Mesenchymal stem cell (in vitro differentiated cells and primary cell): ENCODE data around the gene PNMA8C.
A peak's percentile ranks its signal among the peaks of the same experiment; 100 is the strongest.

ENCODE experiments used
- DNase-seq: peaks from one replicate; pipeline ENCODE4 v3.0.0-alpha.2; 2013
- H2AFZ ChIP-seq: one replicate; pipeline ENCODE4 v1.6.1; 2013; ENCODE audit warnings: low read depth, mild to moderate bottlenecking, control low read depth, inconsistent platforms, low read length, moderate library complexity
- H2AK5ac ChIP-seq: 2 replicates; pipeline ENCODE4 v1.6.1; 2013; ENCODE audit warnings: low read length, moderate library complexity, mild to moderate bottlenecking, inconsistent platforms; ENCODE audit not compliant: severe bottlenecking
- H2BK120ac ChIP-seq: one replicate; pipeline ENCODE4 v1.6.1; 2013; ENCODE audit warnings: low read depth, mild to moderate bottlenecking, inconsistent platforms, low read length, moderate library complexity
- H2BK12ac ChIP-seq, 2 experiments: one replicate each; pipeline ENCODE4 v1.6.1; 2013; ENCODE audit warnings: inconsistent platforms in 2 of 2, low read length in 2 of 2, mild to moderate bottlenecking in 2 of 2, moderate library complexity in 2 of 2, control low read depth in 1 of 2
- H2BK15ac ChIP-seq: one replicate; pipeline ENCODE4 v1.6.1; 2013; ENCODE audit warnings: mild to moderate bottlenecking, low read depth, inconsistent platforms; ENCODE audit not compliant: poor library complexity, severe bottlenecking
- H2BK5ac ChIP-seq: 2 replicates; pipeline ENCODE4 v1.6.1; 2013; ENCODE audit warnings: low read depth, mild to moderate bottlenecking, low read length, control low read depth, inconsistent platforms; ENCODE audit not compliant: poor library complexity, severe bottlenecking
- H3K14ac ChIP-seq, 2 experiments: one replicate each; pipeline ENCODE4 v1.6.1; 2013; ENCODE audit warnings: inconsistent platforms in 2 of 2, low read length in 2 of 2, control low read depth in 1 of 2, mild to moderate bottlenecking in 1 of 2, moderate library complexity in 1 of 2
- H3K18ac ChIP-seq, 2 experiments: one replicate each; pipeline ENCODE4 v1.6.1; 2013; ENCODE audit warnings: inconsistent platforms in 2 of 2, low read length in 2 of 2, control low read depth in 1 of 2, low read depth in 1 of 2, mild to moderate bottlenecking in 1 of 2
- H3K23ac ChIP-seq, 2 experiments: one replicate each; pipeline ENCODE4 v1.6.1; 2013; ENCODE audit warnings: inconsistent platforms in 2 of 2, low read length in 2 of 2, mild to moderate bottlenecking in 2 of 2, moderate library complexity in 2 of 2, control low read depth in 1 of 2
- H3K27ac ChIP-seq: 2 replicates; pipeline ENCODE4 v1.5.1; 2013; ENCODE audit warnings: mild to moderate bottlenecking, moderate library complexity, low read length, control low read depth, inconsistent platforms; ENCODE audit not compliant: poor library complexity, severe bottlenecking
- H3K27me3 ChIP-seq, 2 experiments: 2 replicates each; pipeline versions ENCODE4 v1.6.1 to v1.7.0; 2013; ENCODE audit warnings: low read length in 2 of 2, mild to moderate bottlenecking in 2 of 2, moderate library complexity in 2 of 2, control low read depth in 1 of 2, inconsistent platforms in 1 of 2; ENCODE audit not compliant: control insufficient read depth in 1 of 2, insufficient read depth in 1 of 2
- H3K36me3 ChIP-seq, 2 experiments: 2 replicates each; pipeline versions ENCODE4 v1.6.1 to v1.7.0; 2013; ENCODE audit warnings: low read length in 2 of 2, control low read depth in 1 of 2, inconsistent platforms in 1 of 2, low read depth in 1 of 2, mild to moderate bottlenecking in 1 of 2; ENCODE audit not compliant: insufficient read depth in 2 of 2, control insufficient read depth in 1 of 2
- H3K4ac ChIP-seq, 2 experiments: one replicate each; pipeline ENCODE4 v1.6.1; 2013; ENCODE audit warnings: inconsistent platforms in 2 of 2, low read length in 2 of 2, mild to moderate bottlenecking in 2 of 2, moderate library complexity in 2 of 2, control low read depth in 1 of 2, low read depth in 1 of 2
- H3K4me1 ChIP-seq: 2 replicates; pipeline ENCODE4 v1.6.1; 2013; ENCODE audit warnings: low read depth, low read length, control low read depth; ENCODE audit not compliant: control insufficient read depth, insufficient read depth
- H3K4me2 ChIP-seq: 2 replicates; pipeline ENCODE4 v1.6.1; 2013; ENCODE audit warnings: low read length, mild to moderate bottlenecking, inconsistent platforms; ENCODE audit not compliant: poor library complexity, severe bottlenecking
- H3K4me3 ChIP-seq, 2 experiments: 2 replicates each; pipeline versions ENCODE4 v1.5.1 to v1.7.0; 2013; ENCODE audit warnings: low read length in 2 of 2, mild to moderate bottlenecking in 2 of 2, control low read depth in 1 of 2, low read depth in 1 of 2; ENCODE audit not compliant: insufficient read depth in 1 of 2
- H3K79me1 ChIP-seq: replicated peaks from 2 replicates; pipeline ENCODE4 v1.6.1; 2013; ENCODE audit warnings: mild to moderate bottlenecking, control low read depth, low read length, inconsistent platforms; ENCODE audit not compliant: poor library complexity, severe bottlenecking
- H3K9ac ChIP-seq: 2 replicates; pipeline ENCODE4 v1.7.0; 2013; ENCODE audit warnings: mild to moderate bottlenecking, low read length, moderate library complexity
- H3K9me3 ChIP-seq: 2 replicates; pipeline ENCODE4 v1.7.0; 2013; ENCODE audit warnings: mild to moderate bottlenecking, low read length; ENCODE audit not compliant: control insufficient read depth
- H4K8ac ChIP-seq: one replicate; pipeline ENCODE4 v1.6.1; 2013; ENCODE audit warnings: inconsistent platforms, mild to moderate bottlenecking, low read length, moderate library complexity
- H4K91ac ChIP-seq: one replicate; pipeline ENCODE4 v1.6.1; 2013; ENCODE audit warnings: mild to moderate bottlenecking, low read length, inconsistent platforms
- WGBS: methylation state at CpG from one replicate; pipeline ENCODE4 v1.1.7; 2013; ENCODE audit warnings: mixed read lengths; 5-methylcytosine and 5-hydroxymethylcytosine counted together

The PNMA8C gene

DNA sequence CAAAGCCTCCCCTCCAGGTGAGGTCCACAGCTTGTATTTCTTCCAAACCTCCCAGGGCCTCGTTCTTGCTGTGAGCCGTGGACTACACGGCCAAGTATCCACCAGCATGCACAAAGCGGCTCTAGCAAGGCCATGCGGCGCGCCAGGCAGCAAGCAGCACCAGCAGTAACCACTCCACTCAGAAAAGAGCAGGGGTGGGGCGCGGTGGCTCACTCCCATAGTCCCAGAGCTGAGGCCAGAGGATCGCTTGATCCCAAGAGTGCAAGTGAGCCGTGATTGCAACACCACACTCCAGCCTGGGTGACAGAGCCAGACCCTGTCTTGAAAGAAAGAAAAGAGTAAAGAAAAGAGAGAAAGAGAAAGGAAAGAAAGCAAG lies 20.1 kb downstream of the PNMA8C start:
- Histone ChIP-seq H2BK5ac (no peak overlapping the region), H2AK5ac (peak overlapping the region; percentile 21), H3K4me2 (peak overlapping the region; percentile 13), H3K4me1 (peaks cover 48% of the 10 kb centered on the region), H2BK12ac (peak overlapping the region; percentile 87 to 95), H3K9me3 (no peaks in the 10 kb centered on the region), H3K36me3 (peaks cover 0 to 16% of the 10 kb centered on the region in 2 experiments), H4K91ac (peak overlapping the region; percentile 73), H3K23ac (peak overlapping the region in 1 of 2 experiments; percentile 40), H3K27ac (no peak overlapping the region), H3K79me1 (peaks cover 21% of the 10 kb centered on the region), H3K9ac (peak overlapping the region; percentile 53), H3K14ac (peak overlapping the region in 1 of 2 experiments; percentile 56), H3K27me3 (peaks cover 0 to 53% of the 10 kb centered on the region in 2 experiments), H3K4me3 (peak overlapping the region in 1 of 2 experiments; percentile 11), H2AFZ (no peak overlapping the region), H3K18ac (peak overlapping the region; percentile 89 to 96), H3K4ac (peak overlapping the region in 1 of 2 experiments; percentile 52), H2BK15ac (peak overlapping the region; percentile 44), H4K8ac (peak overlapping the region; percentile 93), H2BK120ac (peak overlapping the region; percentile 35)
- DNase-seq: peak; percentile 87
- 2% methylated on average over 11 of the region's 11 CpGs for WGBS

DNA sequence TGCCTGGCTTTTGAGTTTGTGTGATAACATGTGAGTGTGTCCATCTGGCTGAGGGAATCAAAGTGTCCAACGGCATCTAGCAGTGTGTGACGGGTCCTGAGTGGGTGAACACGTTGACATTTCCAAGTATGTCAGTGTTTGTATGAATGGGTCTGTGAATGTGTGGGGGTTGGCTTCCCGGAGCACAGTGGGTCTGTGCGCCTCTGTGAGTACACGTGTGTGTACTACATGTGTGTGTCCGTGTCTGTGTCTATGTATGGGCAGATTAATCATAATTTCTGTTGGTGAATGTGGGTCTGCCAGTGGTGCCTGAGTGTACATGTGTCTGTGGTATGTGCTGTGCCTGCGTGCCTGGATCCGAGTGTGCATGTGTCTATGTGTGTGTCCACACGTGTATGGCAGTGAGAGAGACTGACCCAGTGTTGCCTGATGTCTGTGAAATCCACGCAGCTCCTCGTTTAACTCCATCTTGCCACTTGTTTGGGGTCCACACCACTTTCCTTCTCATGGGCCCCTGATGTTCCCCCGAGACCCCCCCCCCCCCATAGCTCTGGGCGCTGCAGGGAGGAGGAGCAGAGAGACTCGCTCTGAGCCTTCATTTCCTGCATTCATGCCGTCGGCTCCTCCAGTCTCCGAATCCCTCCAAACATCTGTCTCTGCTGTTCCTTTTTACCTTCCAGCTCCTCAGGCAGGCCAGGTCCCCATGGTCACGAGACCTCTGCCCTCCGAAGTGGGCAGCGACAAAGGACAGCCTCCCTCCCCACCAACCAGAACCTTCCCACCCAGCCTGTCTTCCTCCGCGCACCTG lies 20.7 kb downstream of the PNMA8C start:
- H4K8ac ChIP-seq: peak overlapping the region; percentile 93
- peak overlapping the region in 1 of 2 experiments; percentile 11 for H3K4me3 ChIP-seq
- H3K36me3 ChIP-seq: peaks cover 0 to 16% of the 10 kb centered on the region in 2 experiments

GRCh38 chr19:46406976-46407375 lies 21.8 kb downstream of the PNMA8C start:
- H3K79me1 ChIP-seq: peaks cover 11% of the 10 kb centered on the region
- no peak overlapping the region for H2BK120ac ChIP-seq
- H3K27ac ChIP-seq: no peak overlapping the region
- H3K23ac ChIP-seq: no peak overlapping the region
- no peak overlapping the region for H2AK5ac ChIP-seq
- H2AFZ ChIP-seq: no peak overlapping the region
- peaks cover 0 to 12% of the 10 kb centered on the region in 2 experiments for H3K36me3 ChIP-seq
- no peak overlapping the region for H3K4me2 ChIP-seq
- 63% methylated on average over 6 of the region's 6 CpGs for WGBS
- H2BK15ac ChIP-seq: no peak overlapping the region
- no peak for DNase-seq
- H3K9me3 ChIP-seq: no peaks in the 10 kb centered on the region
- H3K4ac ChIP-seq: no peak overlapping the region
- no peak overlapping the region for H3K14ac ChIP-seq
- H2BK5ac ChIP-seq: no peak overlapping the region
- H3K4me3 ChIP-seq: no peak overlapping the region
- H2BK12ac ChIP-seq: no peak overlapping the region
- H4K8ac ChIP-seq: no peak overlapping the region
- no peak overlapping the region for H4K91ac ChIP-seq
- peaks cover 0 to 36% of the 10 kb centered on the region in 2 experiments for H3K27me3 ChIP-seq
- H3K9ac ChIP-seq: no peak overlapping the region
- peaks cover 40% of the 10 kb centered on the region for H3K4me1 ChIP-seq
- peak overlapping the region in 1 of 2 experiments; percentile 22 for H3K18ac ChIP-seq

More for the DNA sequence above, 20.7 kb downstream of the PNMA8C start:
- Histone ChIP-seq H3K14ac (peak overlapping the region in 1 of 2 experiments; percentile 56), H3K4me1 (peaks cover 45% of the 10 kb centered on the region), H2BK120ac (peak overlapping the region; percentile 35), H3K18ac (peak overlapping the region; percentile 89 to 96), H3K9ac (peak overlapping the region; percentile 53), H2BK12ac (peak overlapping the region; percentile 87 to 95), H2AFZ (no peak overlapping the region), H2AK5ac (peak overlapping the region; percentile 21), H3K9me3 (no peaks in the 10 kb centered on the region), H3K4me2 (peak overlapping the region; percentile 13), H2BK15ac (peak overlapping the region; percentile 44), H3K27me3 (peaks cover 0 to 47% of the 10 kb centered on the region in 2 experiments), H3K79me1 (peaks cover 19% of the 10 kb centered on the region), H3K4ac (peak overlapping the region; percentile 52 to 68), H2BK5ac (no peak overlapping the region), H3K27ac (no peak overlapping the region), H3K23ac (peak overlapping the region in 1 of 2 experiments; percentile 40), H4K91ac (peak overlapping the region; percentile 73)
- 35% methylated on average over 23 of the region's 23 CpGs for WGBS
- no peak for DNase-seq

- no peaks in the 10 kb centered on the region for H3K36me3 ChIP-seq
- H3K27ac ChIP-seq: no peak overlapping the region
- H2BK15ac ChIP-seq: no peak overlapping the region
- H3K4me2 ChIP-seq: peak overlapping the region; percentile 84
- peak overlapping the region in 1 of 2 experiments; percentile 88 for H3K4ac ChIP-seq
- H3K9me3 ChIP-seq: no peaks in the 10 kb centered on the region
- DNase-seq: no peak
- 40% methylated on average over 28 of the region's 41 CpGs for WGBS
- peak overlapping the region in 1 of 2 experiments; percentile 48 for H3K23ac ChIP-seq
- H4K8ac ChIP-seq: peak overlapping the region; percentile 95
- no peak overlapping the region for H2AK5ac ChIP-seq
- H3K14ac ChIP-seq: peak overlapping the region in 1 of 2 experiments; percentile 86
- H3K18ac ChIP-seq: peak overlapping the region in 1 of 2 experiments; percentile 13
- H4K91ac ChIP-seq: peak overlapping the region; percentile 48
- peaks cover 0 to 26% of the 10 kb centered on the region in 2 experiments for H3K27me3 ChIP-seq
- H2AFZ ChIP-seq: peak overlapping the region; percentile 7
- no peak overlapping the region for H2BK120ac ChIP-seq
- peaks cover 26% of the 10 kb centered on the region for H3K4me1 ChIP-seq
- peak overlapping the region; percentile 9 to 68 for H2BK12ac ChIP-seq
- H3K4me3 ChIP-seq: peak overlapping the region; percentile 9 to 77
- no peaks in the 10 kb centered on the region for H3K79me1 ChIP-seq
- peak overlapping the region; percentile 77 for H3K9ac ChIP-seq
- H2BK5ac ChIP-seq: no peak overlapping the region
Measured at GRCh38 chr19:46404753-46405468, 23.8 kb downstream of the PNMA8C start.
